ENCODE results near the gene AFDN. TPM values are rescaled to one million over a fixed set of nuclear protein-coding genes. Genes with fewer than 3 reads are reported as not detected.
A peak's percentile ranks its signal among the peaks of the same experiment; 100 is the strongest.

Gene AFDN
- total and polyA plus RNA-seq, 2 experiments from 2014 or later = 130 to 198 TPM

- no peak for DNase-seq (ENCODE audit: low spot score)
- no peak overlapping the region for H3K27ac ChIP-seq
- no peaks in the 10 kb centered on the region for H4K20me1 ChIP-seq (ENCODE audit: insufficient read depth, poor library complexity, severe bottlenecking)
- no peak for TF ChIP-seq CTCF (IDR thresholded peaks at IDR 0.05; ENCODE audit: poor library complexity)
- no peak for TF ChIP-seq EZH2phosphoT487 (IDR thresholded peaks at IDR 0.05; ENCODE audit: low read depth, severe bottlenecking, unreplicated experiment)
- no peak for TF ChIP-seq EZH2 (IDR thresholded peaks at IDR 0.05; ENCODE audit: borderline replicate concordance)
- no peaks in the 10 kb centered on the region for H3K27me3 ChIP-seq
- no peaks in the 10 kb centered on the region for H3K9me3 ChIP-seq (ENCODE audit: low read depth)
- H2AFZ ChIP-seq = no peak overlapping the region
- no peak overlapping the region for H3K4me3 ChIP-seq
- no peaks in the 10 kb centered on the region for H3K36me3 ChIP-seq (replicated peaks; ENCODE audit: insufficient read depth, low read depth)
- H3K79me2 ChIP-seq = no peaks in the 10 kb centered on the region
- H3K9me2 ChIP-seq (replicated peaks; ENCODE audit: insufficient read depth) = no peaks in the 10 kb centered on the region
- 56% methylated on average over 2 of the region's 2 CpGs for WGBS (ENCODE audit: low lambda C conversion rate, missing lambda C conversion rate)
- peaks cover 21% of the 10 kb centered on the region for H3K4me1 ChIP-seq (ENCODE audit: insufficient read depth)
- no peak overlapping the region for H3K4me2 ChIP-seq
Observed at GRCh38 chr6:167788563-167788903, 38.2 kb upstream of the AFDN start.

- Histone ChIP-seq H4K20me1 (ENCODE audit: insufficient read depth, poor library complexity, severe bottlenecking) (no peaks in the 10 kb centered on the region), H3K4me3 (no peak overlapping the region), H3K27me3 (no peaks in the 10 kb centered on the region), H2AFZ (no peak overlapping the region), H3K4me2 (no peak overlapping the region), H3K4me1 (ENCODE audit: insufficient read depth) (peaks cover 21% of the 10 kb centered on the region), H3K27ac (no peak overlapping the region), H3K9me2 (replicated peaks; ENCODE audit: insufficient read depth) (no peaks in the 10 kb centered on the region), H3K9me3 (ENCODE audit: low read depth) (no peaks in the 10 kb centered on the region), H3K79me2 (no peaks in the 10 kb centered on the region), H3K36me3 (replicated peaks; ENCODE audit: insufficient read depth, low read depth) (no peaks in the 10 kb centered on the region)
- no peak for DNase-seq (ENCODE audit: low spot score)
- TF ChIP-seq EZH2phosphoT487 (IDR thresholded peaks at IDR 0.05; ENCODE audit: low read depth, severe bottlenecking, unreplicated experiment) (no peak), CTCF (IDR thresholded peaks at IDR 0.05; ENCODE audit: poor library complexity) (no peak), EZH2 (IDR thresholded peaks at IDR 0.05; ENCODE audit: borderline replicate concordance) (no peak)
- 50% methylated on average over 6 of the region's 6 CpGs for WGBS (ENCODE audit: low lambda C conversion rate, missing lambda C conversion rate)
Observed at GRCh38 chr6:167789358-167789757, 37.4 kb upstream of the AFDN start.

GRCh38 chr6:167791091-167791779 lies 35.5 kb upstream of the AFDN start:
- peak overlapping the region; percentile 63 for H3K27ac ChIP-seq
- H2AFZ ChIP-seq = no peak overlapping the region
- no peaks in the 10 kb centered on the region for H3K36me3 ChIP-seq (replicated peaks; ENCODE audit: insufficient read depth, low read depth)
- H3K9me2 ChIP-seq (replicated peaks; ENCODE audit: insufficient read depth) = no peaks in the 10 kb centered on the region
- 81% methylated on average over 11 of the region's 11 CpGs for WGBS (ENCODE audit: low lambda C conversion rate, missing lambda C conversion rate)
- no peaks in the 10 kb centered on the region for H3K9me3 ChIP-seq (ENCODE audit: low read depth)
- H3K27me3 ChIP-seq = no peaks in the 10 kb centered on the region
- TF ChIP-seq CTCF (IDR thresholded peaks at IDR 0.05; ENCODE audit: poor library complexity) (no peak), EZH2 (IDR thresholded peaks at IDR 0.05; ENCODE audit: borderline replicate concordance) (no peak), EZH2phosphoT487 (IDR thresholded peaks at IDR 0.05; ENCODE audit: low read depth, severe bottlenecking, unreplicated experiment) (no peak)
- H3K4me2 ChIP-seq = no peak overlapping the region
- no peak overlapping the region for H3K4me3 ChIP-seq
- no peaks in the 10 kb centered on the region for H3K79me2 ChIP-seq
- no peaks in the 10 kb centered on the region for H4K20me1 ChIP-seq (ENCODE audit: insufficient read depth, poor library complexity, severe bottlenecking)
- DNase-seq (ENCODE audit: low spot score) = peak; percentile 54
- H3K4me1 ChIP-seq (ENCODE audit: insufficient read depth) = peaks cover 21% of the 10 kb centered on the region
